Neuron (in vitro differentiated cells): ENCODE data around the gene HDAC9.

Source experiments
- H2AFZ ChIP-seq: one replicate; pipeline ENCODE4 v1.6.1; 2013; ENCODE audit warnings: low read depth, mild to moderate bottlenecking, inconsistent platforms, low read length, moderate library complexity
- H3K27me3 ChIP-seq: one replicate; pipeline ENCODE4 v1.6.1; 2013; ENCODE audit warnings: low read length; ENCODE audit not compliant: insufficient read depth
- H3K36me3 ChIP-seq: one replicate; pipeline ENCODE4 v1.6.1; 2013; ENCODE audit warnings: low read length; ENCODE audit not compliant: insufficient read depth
- H3K4me1 ChIP-seq: one replicate; pipeline ENCODE4 v1.6.1; 2013; ENCODE audit warnings: low read length; ENCODE audit not compliant: insufficient read depth
- H3K4me3 ChIP-seq: 2 replicates; pipeline ENCODE4 v1.5.1; 2013; ENCODE audit warnings: mild to moderate bottlenecking, low read length, moderate library complexity
- H3K9me3 ChIP-seq: one replicate; pipeline ENCODE4 v1.6.1; 2013; ENCODE audit warnings: low read length

HDAC9 gene

GRCh38 chr7:18866359-18867036 is 370.9 kb downstream of the HDAC9 start:
- Histone ChIP-seq H2AFZ (no peak overlapping the region), H3K36me3 (no peaks in the 10 kb centered on the region), H3K9me3 (no peaks in the 10 kb centered on the region), H3K4me1 (no peaks in the 10 kb centered on the region), H3K27me3 (no peaks in the 10 kb centered on the region), H3K4me3 (no peak overlapping the region)

- Histone ChIP-seq H3K27me3 (no peaks in the 10 kb centered on the region), H3K4me1 (no peaks in the 10 kb centered on the region), H2AFZ (no peak overlapping the region), H3K36me3 (no peaks in the 10 kb centered on the region), H3K9me3 (no peaks in the 10 kb centered on the region), H3K4me3 (no peak overlapping the region)
Measured at GRCh38 chr7:18872344-18872743, 376.8 kb downstream of the HDAC9 start.

GRCh38 chr7:18873734-18874336 is 378.3 kb downstream of the HDAC9 start:
- Histone ChIP-seq H3K4me3 (no peak overlapping the region), H3K27me3 (no peaks in the 10 kb centered on the region), H3K36me3 (no peaks in the 10 kb centered on the region), H3K4me1 (no peaks in the 10 kb centered on the region), H2AFZ (no peak overlapping the region), H3K9me3 (no peaks in the 10 kb centered on the region)

- Histone ChIP-seq H3K4me1 (no peaks in the 10 kb centered on the region), H3K27me3 (no peaks in the 10 kb centered on the region), H3K9me3 (no peaks in the 10 kb centered on the region), H3K36me3 (no peaks in the 10 kb centered on the region), H3K4me3 (no peak overlapping the region), H2AFZ (no peak overlapping the region)
Measured at GRCh38 chr7:18874880-18875279, 379.3 kb downstream of the HDAC9 start.

- Histone ChIP-seq H2AFZ (no peak overlapping the region), H3K9me3 (no peaks in the 10 kb centered on the region), H3K4me3 (no peak overlapping the region), H3K4me1 (no peaks in the 10 kb centered on the region), H3K27me3 (no peaks in the 10 kb centered on the region), H3K36me3 (no peaks in the 10 kb centered on the region)
Measured at GRCh38 chr7:18877874-18878273, 382.3 kb downstream of the HDAC9 start.

GRCh38 chr7:18886832-18887231 is 391.3 kb downstream of the HDAC9 start:
- no peak overlapping the region for H3K4me3 ChIP-seq
- H3K27me3 ChIP-seq: no peaks in the 10 kb centered on the region
- H3K36me3 ChIP-seq: no peaks in the 10 kb centered on the region
- no peaks in the 10 kb centered on the region for H3K4me1 ChIP-seq
- no peaks in the 10 kb centered on the region for H3K9me3 ChIP-seq
- no peak overlapping the region for H2AFZ ChIP-seq

GRCh38 chr7:18889436-18889835 is 393.9 kb downstream of the HDAC9 start:
- Histone ChIP-seq H3K9me3 (no peaks in the 10 kb centered on the region), H3K36me3 (no peaks in the 10 kb centered on the region), H3K4me3 (no peak overlapping the region), H2AFZ (no peak overlapping the region), H3K4me1 (no peaks in the 10 kb centered on the region), H3K27me3 (no peaks in the 10 kb centered on the region)

GRCh38 chr7:18890134-18890533 is 394.6 kb downstream of the HDAC9 start:
- Histone ChIP-seq H3K9me3 (no peaks in the 10 kb centered on the region), H3K4me3 (no peak overlapping the region), H3K36me3 (no peaks in the 10 kb centered on the region), H2AFZ (no peak overlapping the region), H3K4me1 (no peaks in the 10 kb centered on the region), H3K27me3 (no peaks in the 10 kb centered on the region)

GRCh38 chr7:18890885-18891621 is 395.5 kb downstream of the HDAC9 start:
- Histone ChIP-seq H3K9me3 (no peaks in the 10 kb centered on the region), H3K4me3 (no peak overlapping the region), H3K27me3 (no peaks in the 10 kb centered on the region), H2AFZ (no peak overlapping the region), H3K36me3 (no peaks in the 10 kb centered on the region), H3K4me1 (peaks cover under 1% of the 10 kb centered on the region)

- Histone ChIP-seq H3K4me1 (peaks cover 3% of the 10 kb centered on the region), H3K36me3 (no peaks in the 10 kb centered on the region), H3K27me3 (no peaks in the 10 kb centered on the region), H3K9me3 (no peaks in the 10 kb centered on the region), H3K4me3 (no peak overlapping the region), H2AFZ (no peak overlapping the region)
Measured at GRCh38 chr7:18893156-18893555, 397.6 kb downstream of the HDAC9 start.

GRCh38 chr7:18894155-18894554 is 398.6 kb downstream of the HDAC9 start:
- H3K36me3 ChIP-seq: no peaks in the 10 kb centered on the region
- peaks cover 3% of the 10 kb centered on the region for H3K4me1 ChIP-seq
- H3K27me3 ChIP-seq: no peaks in the 10 kb centered on the region
- H2AFZ ChIP-seq: no peak overlapping the region
- H3K4me3 ChIP-seq: no peak overlapping the region
- H3K9me3 ChIP-seq: no peaks in the 10 kb centered on the region

- H3K4me1 ChIP-seq: peaks cover 3% of the 10 kb centered on the region
- H3K4me3 ChIP-seq: no peak overlapping the region
- H3K9me3 ChIP-seq: no peaks in the 10 kb centered on the region
- H3K27me3 ChIP-seq: no peaks in the 10 kb centered on the region
- H2AFZ ChIP-seq: no peak overlapping the region
- H3K36me3 ChIP-seq: no peaks in the 10 kb centered on the region
Measured at GRCh38 chr7:18895456-18895855, 399.9 kb downstream of the HDAC9 start.

- H2AFZ ChIP-seq: no peak overlapping the region
- H3K36me3 ChIP-seq: no peaks in the 10 kb centered on the region
- H3K4me3 ChIP-seq: no peak overlapping the region
- peaks cover 3% of the 10 kb centered on the region for H3K4me1 ChIP-seq
- no peaks in the 10 kb centered on the region for H3K9me3 ChIP-seq
- H3K27me3 ChIP-seq: no peaks in the 10 kb centered on the region
Measured at GRCh38 chr7:18896343-18896975, 400.9 kb downstream of the HDAC9 start.
